GM19025 (cell line): Measurements from ENCODE around the gene PICALM.
A peak's percentile ranks its signal among the peaks of the same experiment; 100 is the strongest.
"Not testable (repeated sequence)": the region's sequence is repeated elsewhere in the genome, so short reads cannot be mapped to it uniquely, and the experiment has no call there.

Source experiments
- ATAC-seq: cut with Tn5 transposase; IDR thresholded peaks from one replicate; pipeline ENCODE4 v1.9.1; 2021; ENCODE audit warnings: mild to moderate bottlenecking, low read depth, moderate library complexity; ENCODE audit not compliant: unreplicated experiment

Gene PICALM

GRCh38 chr11:85947431-85948272 is 121.2 kb downstream of the PICALM start:
- ATAC-seq, result peak; percentile 61

- ATAC-seq, result no peak
Measured at GRCh38 chr11:85946221-85946620, 122.7 kb downstream of the PICALM start.

- no peak for ATAC-seq
Measured at GRCh38 chr11:85945788-85946187, 123.1 kb downstream of the PICALM start.

GRCh38 chr11:85945296-85945695 is 123.6 kb downstream of the PICALM start:
- ATAC-seq, result no peak

GRCh38 chr11:85941380-85941973 is 127.4 kb downstream of the PICALM start:
- ATAC-seq, result no peak

- no peak for ATAC-seq
Measured at GRCh38 chr11:85939099-85940015, 129.5 kb downstream of the PICALM start.

GRCh38 chr11:85937835-85938234 is 131.0 kb downstream of the PICALM start:
- no peak for ATAC-seq

GRCh38 chr11:85935751-85936150 is 133.1 kb downstream of the PICALM start:
- ATAC-seq, result no peak

- no peak for ATAC-seq
Measured at GRCh38 chr11:85934596-85935169, 134.2 kb downstream of the PICALM start.

- ATAC-seq, result no peak
Measured at GRCh38 chr11:85930879-85931366, 138.0 kb downstream of the PICALM start.

- not testable (repeated sequence) for ATAC-seq
Measured at GRCh38 chr11:85926653-85927214, 142.2 kb downstream of the PICALM start.

GRCh38 chr11:85923455-85923854 is 145.4 kb downstream of the PICALM start:
- ATAC-seq, result no peak

GRCh38 chr11:85922367-85922766 is 146.5 kb downstream of the PICALM start:
- peak; percentile 84 for ATAC-seq

GRCh38 chr11:85918910-85919794 is 149.7 kb downstream of the PICALM start:
- no peak for ATAC-seq

GRCh38 chr11:85914425-85914824 is 154.5 kb downstream of the PICALM start:
- ATAC-seq, result no peak

- ATAC-seq, result no peak
Measured at GRCh38 chr11:85913513-85913912, 155.4 kb downstream of the PICALM start.

- ATAC-seq, result no peak
Measured at GRCh38 chr11:85912414-85912813, 156.5 kb downstream of the PICALM start.
